PC-3 (cell line): ENCODE data around the gene GNG10. TPM values are rescaled to one million over a fixed set of nuclear protein-coding genes. Genes with fewer than 3 reads are reported as not detected.

Experiments
- ATAC-seq: fragments of 200-7000 bp; cut with Tn5 transposase; 2 replicates; pipeline ENCODE4 v1.9.1; 2020; ENCODE audit warnings: mild to moderate bottlenecking, moderate library complexity
- BruUV-seq: library from RNA; stranded (reverse); fragments of 400-500 nt; replicated peaks from 2 replicates; lab custom pipeline; 2021; lab: Mats Ljungman, UMichigan
- CTCF ChIA-PET: fragments of 300-600 bp; sonication (Branson Sonifier 250); formaldehyde crosslinking; loops from one replicate; lab custom pipeline; 2022; ENCODE audit warnings: antibody characterized with exemption; lab: Charles Lee
- POLR2A ChIA-PET: fragments of 300-600 bp; sonication (Branson Sonifier 250); formaldehyde crosslinking; loops from one replicate; lab custom pipeline; 2022; ENCODE audit warnings: antibody characterized with exemption; ENCODE audit not compliant: unreplicated experiment; lab: Charles Lee
- DNase-seq: peaks from one replicate; pipeline ENCODE4 v3.0.0-alpha.2; 2015
- H2AFZ ChIP-seq: fragments of 300-600 bp; sonication (generic); 2 replicates; pipeline ENCODE4 v1.6.0; 2016; ENCODE audit warnings: antibody characterized with exemption, low read length
- H3F3A ChIP-seq: fragments of 300-600 bp; sonication (generic); one replicate; pipeline ENCODE4 v1.6.0; 2017; ENCODE audit warnings: antibody characterized with exemption, low read length, control low read depth, mild to moderate bottlenecking; ENCODE audit not compliant: unreplicated experiment
- H3K27ac ChIP-seq: fragments of 300-600 bp; sonication (generic); 2 replicates; pipeline ENCODE4 v1.5.1; 2016; ENCODE audit warnings: mild to moderate bottlenecking, low read length
- H3K27me3 ChIP-seq: fragments of 300-600 bp; sonication (generic); 2 replicates; pipeline ENCODE4 v1.6.1; 2016; ENCODE audit warnings: low read length, mixed read lengths
- H3K36me3 ChIP-seq: fragments of 300-600 bp; sonication (generic); 2 replicates; pipeline ENCODE4 v1.6.1; 2016; ENCODE audit warnings: low read depth, mixed run types, low read length, mixed read lengths
- H3K4me1 ChIP-seq: fragments of 300-600 bp; sonication (generic); 2 replicates; pipeline ENCODE4 v1.5.1; 2016; ENCODE audit warnings: low read length; ENCODE audit not compliant: insufficient read depth
- H3K4me2 ChIP-seq: fragments of 300-600 bp; sonication (generic); 2 replicates; pipeline ENCODE4 v1.6.0; 2016; ENCODE audit warnings: low read length
- H3K4me3 ChIP-seq: fragments of 300-600 bp; sonication (generic); 2 replicates; pipeline ENCODE4 v1.5.1; 2016; ENCODE audit warnings: mild to moderate bottlenecking, low read length, mixed read lengths
- H3K79me2 ChIP-seq: fragments of 300-600 bp; sonication (generic); 2 replicates; pipeline ENCODE4 v1.6.1; 2017; ENCODE audit warnings: low read length, mixed read lengths
- H3K9ac ChIP-seq: fragments of 300-600 bp; sonication (generic); 2 replicates; pipeline ENCODE4 v1.6.0; 2016; ENCODE audit warnings: mild to moderate bottlenecking, low read length
- H3K9me2 ChIP-seq: fragments of 300-600 bp; sonication (generic); replicated peaks from 2 replicates; pipeline ENCODE4 v1.6.1; 2016; ENCODE audit warnings: mixed run types, low read length, mixed read lengths
- H3K9me3 ChIP-seq: fragments of 300-600 bp; sonication (generic); 2 replicates; pipeline ENCODE4 v1.6.1; 2016; ENCODE audit warnings: low read length, mixed read lengths
- H4K20me1 ChIP-seq: fragments of 300-600 bp; sonication (generic); 2 replicates; pipeline ENCODE4 v1.6.1; 2016; ENCODE audit warnings: low read length, mixed read lengths
- CTCF ChIP-seq: fragments of 300-600 bp; sonication (generic); conservative IDR thresholded peaks from 2 replicates; pipeline ENCODE4 v1.5.1; 2017; ENCODE audit warnings: antibody characterized with exemption, low read depth, mild to moderate bottlenecking, low read length
- EZH2 ChIP-seq: fragments of 300-600 bp; sonication (generic); IDR thresholded peaks from one replicate; pipeline ENCODE4 v1.6.1; 2017; ENCODE audit warnings: antibody characterized with exemption, mild to moderate bottlenecking, low read length; ENCODE audit not compliant: unreplicated experiment
- EZH2phosphoT487 ChIP-seq: fragments of 300-600 bp; sonication (generic); IDR thresholded peaks from 2 replicates; pipeline ENCODE4 v1.6.1; 2018; ENCODE audit warnings: mild to moderate bottlenecking, antibody characterized with exemption, low read length, borderline replicate concordance
- intact Hi-C: fragments of 100-400 bp; cut with micrococcal nuclease; formaldehyde crosslinking; loops from 2 replicates; pipeline ENCODE4 v1.9.0; 2023
- total RNA-seq: library from RNA; depleted of rRNA; stranded (reverse); fragments of >200 nt; gene quantifications from 2 replicates; pipeline ENCODE4 v1.2.3, GENCODE V29; 2014

GNG10 gene
- total RNA-seq, 1 experiment from 2014 or later = 50.7 TPM

GRCh38 chr9:111674319-111674718, 12.9 kb downstream of the GNG10 start:
- Histone ChIP-seq H3K4me3 (no peak overlapping the region), H3F3A (no peaks in the 10 kb centered on the region), H3K9ac (no peak overlapping the region), H3K4me2 (no peak overlapping the region), H3K4me1 (no peaks in the 10 kb centered on the region), H3K27ac (no peak overlapping the region), H3K36me3 (no peaks in the 10 kb centered on the region), H3K9me3 (no peaks in the 10 kb centered on the region), H3K9me2 (no peaks in the 10 kb centered on the region), H2AFZ (no peak overlapping the region), H3K27me3 (no peaks in the 10 kb centered on the region), H3K79me2 (no peaks in the 10 kb centered on the region), H4K20me1 (no peaks in the 10 kb centered on the region)
- ATAC-seq (no peak), DNase-seq (no peak)
- POLR2A ChIA-PET = no interaction called here
- intact Hi-C loops = no loop called here
- no TSS peak for BruUV-seq
- TF ChIP-seq EZH2 (no peak), EZH2phosphoT487 (no peak), CTCF (no peak)
- CTCF ChIA-PET = no interaction called here

- intact Hi-C loops = no loop called here
- no peaks in the 10 kb centered on the region for H3K79me2 ChIP-seq
- ATAC-seq (no peak), DNase-seq (no peak)
- no peak overlapping the region for H3K27ac ChIP-seq
- no peak overlapping the region for H3K4me2 ChIP-seq
- BruUV-seq = no TSS peak
- no peaks in the 10 kb centered on the region for H3F3A ChIP-seq
- H3K9me2 ChIP-seq = no peaks in the 10 kb centered on the region
- POLR2A ChIA-PET = no interaction called here
- no peaks in the 10 kb centered on the region for H4K20me1 ChIP-seq
- H3K4me1 ChIP-seq = no peaks in the 10 kb centered on the region
- no peak overlapping the region for H3K4me3 ChIP-seq
- no peaks in the 10 kb centered on the region for H3K9me3 ChIP-seq
- H3K27me3 ChIP-seq = no peaks in the 10 kb centered on the region
- no peak overlapping the region for H3K9ac ChIP-seq
- H2AFZ ChIP-seq = no peak overlapping the region
- TF ChIP-seq EZH2phosphoT487 (no peak), EZH2 (no peak), CTCF (no peak)
- CTCF ChIA-PET = no interaction called here
- H3K36me3 ChIP-seq = no peaks in the 10 kb centered on the region
These were observed 14.7 kb downstream of the GNG10 start for GRCh38 chr9:111676116-111676515.

- H3K27ac ChIP-seq = no peak overlapping the region
- TF ChIP-seq EZH2phosphoT487 (no peak), CTCF (no peak), EZH2 (no peak)
- H4K20me1 ChIP-seq = no peaks in the 10 kb centered on the region
- no peaks in the 10 kb centered on the region for H3K4me1 ChIP-seq
- H3F3A ChIP-seq = no peaks in the 10 kb centered on the region
- no peaks in the 10 kb centered on the region for H3K9me3 ChIP-seq
- no peak overlapping the region for H2AFZ ChIP-seq
- no TSS peak for BruUV-seq
- no peak overlapping the region for H3K4me3 ChIP-seq
- no peaks in the 10 kb centered on the region for H3K9me2 ChIP-seq
- ATAC-seq (no peak), DNase-seq (no peak)
- H3K4me2 ChIP-seq = no peak overlapping the region
- no peaks in the 10 kb centered on the region for H3K27me3 ChIP-seq
- intact Hi-C loops = no loop called here
- H3K79me2 ChIP-seq = no peaks in the 10 kb centered on the region
- POLR2A ChIA-PET = no interaction called here
- CTCF ChIA-PET = no interaction called here
- no peaks in the 10 kb centered on the region for H3K36me3 ChIP-seq
- H3K9ac ChIP-seq = no peak overlapping the region
These were observed 16.9 kb downstream of the GNG10 start for GRCh38 chr9:111678293-111678692.
